Measurements from ENCODE around the gene WDR27.

WDR27 gene

DNA sequence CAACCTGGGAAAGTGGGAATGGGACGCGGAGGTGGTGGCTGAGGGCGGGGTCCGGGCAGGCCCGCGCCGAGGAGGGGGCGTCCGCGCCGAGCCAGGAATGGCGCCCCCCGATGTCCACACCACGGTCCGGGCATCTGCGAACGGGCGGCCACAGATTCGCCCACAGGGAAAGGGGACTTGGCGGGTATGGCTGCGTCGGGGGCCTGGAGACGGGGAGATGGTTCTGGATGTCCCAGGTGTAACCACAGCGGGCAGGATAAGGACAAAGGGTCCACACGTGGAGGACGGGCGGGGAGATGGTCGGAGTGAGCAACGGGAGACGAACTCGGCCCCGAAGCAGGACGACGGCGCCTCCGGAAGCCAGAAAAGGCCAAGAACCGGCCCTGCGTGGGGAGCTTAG lies 124.6 kb downstream of the WDR27 start:
- TF ChIP-seq TCF12 (IDR thresholded peaks at IDR 0.05; ENCODE audit: low read depth) (no peak), REST (IDR thresholded peaks at IDR 0.05; ENCODE audit: low read depth) (no peak), NFIC (IDR thresholded peaks at IDR 0.05) (no peak)

DNA sequence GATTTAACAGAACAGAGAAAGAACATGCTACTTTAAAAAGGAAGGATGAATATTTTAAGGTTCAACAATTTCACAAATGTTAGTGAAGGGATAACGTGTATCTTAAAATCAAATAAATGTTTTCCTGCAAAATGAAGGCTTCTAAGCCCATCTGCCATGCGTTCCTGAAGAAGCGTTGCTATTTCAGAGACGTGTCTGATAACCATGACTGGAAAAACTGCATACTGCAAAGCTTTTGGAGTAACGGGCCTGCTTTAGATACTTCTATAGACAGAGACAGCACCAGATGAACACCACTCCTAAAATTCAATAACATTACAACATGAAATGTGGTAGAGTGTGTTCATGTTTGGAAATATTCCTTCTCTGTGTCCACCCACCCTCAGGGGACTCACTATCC lies 126.0 kb downstream of the WDR27 start:
- TF ChIP-seq TAF1 (IDR thresholded peaks at IDR 0.05; ENCODE audit: low read depth) (no peak), CREB1 (IDR thresholded peaks at IDR 0.05; ENCODE audit: low read depth) (no peak), NFIC (IDR thresholded peaks at IDR 0.05) (no peak)

- TF ChIP-seq RAD21 (IDR thresholded peaks at IDR 0.05; ENCODE audit: low read depth): no peak
- TF ChIP-seq, protein P1, sequence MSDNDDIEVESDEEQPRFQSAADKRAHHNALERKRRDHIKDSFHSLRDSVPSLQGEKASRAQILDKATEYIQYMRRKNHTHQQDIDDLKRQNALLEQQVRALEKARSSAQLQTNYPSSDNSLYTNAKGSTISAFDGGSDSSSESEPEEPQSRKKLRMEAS (IDR thresholded peaks at IDR 0.05): no peak
- TF ChIP-seq ZBTB7A (IDR thresholded peaks at IDR 0.05; ENCODE audit: low read depth): no peak
- no peak for TF ChIP-seq CEBPB (IDR thresholded peaks at IDR 0.05)
- TF ChIP-seq YY1 (IDR thresholded peaks at IDR 0.05; ENCODE audit: low read depth): no peak
- TF ChIP-seq TCF12 (IDR thresholded peaks at IDR 0.05; ENCODE audit: low read depth): no peak
- TF ChIP-seq TAF1 (IDR thresholded peaks at IDR 0.05; ENCODE audit: low read depth): no peak
- no peak for TF ChIP-seq NFIC (IDR thresholded peaks at IDR 0.05)
- no peak for TF ChIP-seq EGR1 (IDR thresholded peaks at IDR 0.05)
- TF ChIP-seq CREB1 (IDR thresholded peaks at IDR 0.05; ENCODE audit: low read depth): no peak
- TF ChIP-seq REST (IDR thresholded peaks at IDR 0.05; ENCODE audit: low read depth): no peak
- no peak for TF ChIP-seq TEAD4 (IDR thresholded peaks at IDR 0.05)
- no peak for TF ChIP-seq EP300 (IDR thresholded peaks at IDR 0.05; ENCODE audit: borderline replicate concordance)
- no peak for TF ChIP-seq FOXM1 (IDR thresholded peaks at IDR 0.05; ENCODE audit: borderline replicate concordance, low read depth)
- TF ChIP-seq, protein P2, sequence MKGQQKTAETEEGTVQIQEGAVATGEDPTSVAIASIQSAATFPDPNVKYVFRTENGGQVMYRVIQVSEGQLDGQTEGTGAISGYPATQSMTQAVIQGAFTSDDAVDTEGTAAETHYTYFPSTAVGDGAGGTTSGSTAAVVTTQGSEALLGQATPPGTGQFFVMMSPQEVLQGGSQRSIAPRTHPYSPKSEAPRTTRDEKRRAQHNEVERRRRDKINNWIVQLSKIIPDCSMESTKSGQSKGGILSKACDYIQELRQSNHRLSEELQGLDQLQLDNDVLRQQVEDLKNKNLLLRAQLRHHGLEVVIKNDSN (IDR thresholded peaks at IDR 0.05): no peak
Observed at GRCh38 chr6:169575365-169575764, 126.5 kb downstream of the WDR27 start.

DNA sequence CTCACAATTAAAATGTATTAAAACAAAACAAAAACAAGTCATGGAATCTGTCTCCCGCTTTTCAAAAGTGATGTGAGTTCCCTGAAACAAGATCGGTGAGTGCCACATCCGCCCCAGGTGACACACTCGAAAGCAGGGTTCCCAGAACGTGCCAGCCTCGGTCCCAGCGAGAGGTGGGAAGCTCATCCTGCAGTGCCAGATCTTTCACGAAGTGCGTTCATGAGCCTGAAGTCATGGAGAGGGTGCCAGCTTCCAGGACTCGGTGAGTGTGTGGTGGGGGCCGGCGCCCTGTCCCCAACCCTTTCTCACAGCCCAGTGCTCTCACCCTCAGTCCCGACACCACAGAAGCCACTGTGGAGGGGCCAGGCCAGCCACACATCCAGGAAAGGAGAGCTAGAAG lies 127.4 kb downstream of the WDR27 start:
- TF ChIP-seq ZBTB7A (IDR thresholded peaks at IDR 0.05; ENCODE audit: low read depth) (no peak), TAF1 (IDR thresholded peaks at IDR 0.05; ENCODE audit: low read depth) (no peak), TEAD4 (IDR thresholded peaks at IDR 0.05) (no peak), EGR1 (IDR thresholded peaks at IDR 0.05) (no peak)
- TF ChIP-seq, protein P2 (IDR thresholded peaks at IDR 0.05): no peak

DNA sequence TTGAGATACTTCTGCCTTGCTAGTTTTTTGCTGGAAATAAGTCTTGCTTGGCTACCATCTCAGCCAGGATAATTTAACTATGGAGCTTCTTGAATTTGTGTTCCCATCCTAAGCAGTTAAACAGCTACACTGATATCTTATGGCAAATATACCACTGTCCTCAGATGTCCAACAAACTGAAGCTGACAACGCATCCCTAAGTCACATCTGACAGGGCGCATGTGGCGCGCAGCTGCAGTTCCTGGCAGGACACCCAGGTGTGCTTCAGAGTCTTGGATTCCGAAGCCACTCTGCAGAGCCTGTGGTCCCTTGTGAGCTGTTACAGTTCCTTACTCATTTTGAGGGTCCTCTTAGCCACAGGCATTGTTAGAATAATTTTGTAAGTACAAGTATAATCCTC lies 127.9 kb downstream of the WDR27 start:
- TF ChIP-seq NFIC (IDR thresholded peaks at IDR 0.05) (no peak), EP300 (IDR thresholded peaks at IDR 0.05; ENCODE audit: borderline replicate concordance) (no peak), TAF1 (IDR thresholded peaks at IDR 0.05; ENCODE audit: low read depth) (no peak), FOXM1 (IDR thresholded peaks at IDR 0.05; ENCODE audit: borderline replicate concordance, low read depth) (no peak)

GRCh38 chr6:169571123-169571962 lies 130.5 kb downstream of the WDR27 start:
- no peak for TF ChIP-seq TAF1 (IDR thresholded peaks at IDR 0.05; ENCODE audit: low read depth)
- no peak for TF ChIP-seq TEAD4 (IDR thresholded peaks at IDR 0.05)
- no peak for TF ChIP-seq ZBTB7A (IDR thresholded peaks at IDR 0.05; ENCODE audit: low read depth)
- TF ChIP-seq, protein P2 (IDR thresholded peaks at IDR 0.05): no peak
- TF ChIP-seq FOXM1 (IDR thresholded peaks at IDR 0.05; ENCODE audit: borderline replicate concordance, low read depth): no peak
- no peak for TF ChIP-seq CREB1 (IDR thresholded peaks at IDR 0.05; ENCODE audit: low read depth)
- no peak for TF ChIP-seq RAD21 (IDR thresholded peaks at IDR 0.05; ENCODE audit: low read depth)
- TF ChIP-seq REST (IDR thresholded peaks at IDR 0.05; ENCODE audit: low read depth): no peak
- TF ChIP-seq NFIC (IDR thresholded peaks at IDR 0.05): no peak
- TF ChIP-seq CEBPB (IDR thresholded peaks at IDR 0.05): no peak
- TF ChIP-seq EGR1 (IDR thresholded peaks at IDR 0.05): no peak
- no peak for TF ChIP-seq EP300 (IDR thresholded peaks at IDR 0.05; ENCODE audit: borderline replicate concordance)
- TF ChIP-seq, protein P1 (IDR thresholded peaks at IDR 0.05): no peak
- no peak for TF ChIP-seq YY1 (IDR thresholded peaks at IDR 0.05; ENCODE audit: low read depth)
- no peak for TF ChIP-seq TCF12 (IDR thresholded peaks at IDR 0.05; ENCODE audit: low read depth)
